Activated CD4-positive, alpha-beta T cell treated with anti-CD3 and anti-CD28 coated beads, Interleukin-2, amount 10 ng/mL, durations not matched to agents 7 days and 5 days (primary cell): Measurements from ENCODE around the gene FADS3. TPM values are rescaled to one million over a fixed set of nuclear protein-coding genes. Genes with fewer than 3 reads are reported as not detected.

Experiments
- CTCF ChIA-PET: fragments of 350-600 bp; sonication (Branson Sonifier 250); formaldehyde crosslinking; loops from one replicate; lab custom pipeline; 2021; ENCODE audit warnings: antibody characterized with exemption; lab: Charles Lee
- POLR2A ChIA-PET: fragments of 350-600 bp; sonication (Branson Sonifier 250); formaldehyde crosslinking; loops from one replicate; lab custom pipeline; 2021; ENCODE audit warnings: antibody characterized with exemption; lab: Charles Lee
- DNase-seq: peaks from one replicate; pipeline ENCODE4 v3.0.0-alpha.2; 2020
- H3K27ac Mint-ChIP-seq: one replicate; pipeline ENCODE4 v1.8.0; 2021; ENCODE audit warnings: mild to moderate bottlenecking, moderate library complexity, mixed read lengths
- H3K27me3 Mint-ChIP-seq: one replicate; pipeline ENCODE4 v1.8.0; 2021; ENCODE audit warnings: mixed read lengths
- H3K36me3 Mint-ChIP-seq: one replicate; pipeline ENCODE4 v1.8.0; 2021; ENCODE audit warnings: low read depth, mixed read lengths
- H3K4me1 Mint-ChIP-seq: one replicate; pipeline ENCODE4 v1.8.0; 2021; ENCODE audit warnings: mixed read lengths
- H3K4me3 Mint-ChIP-seq: one replicate; pipeline ENCODE4 v1.8.0; 2021; ENCODE audit warnings: mild to moderate bottlenecking, moderate library complexity, mixed read lengths
- H3K9me3 Mint-ChIP-seq: one replicate; pipeline ENCODE4 v1.8.0; 2021; ENCODE audit warnings: mixed read lengths
- total RNA-seq, 2 experiments: library from RNA; stranded (reverse); gene quantifications; one replicate each; pipeline ENCODE4 v1.2.3, GENCODE V29; 2021

FADS3 gene
- total RNA-seq, 2 experiments from 2014 or later, result 2.9 to 3.7 TPM

DNA sequence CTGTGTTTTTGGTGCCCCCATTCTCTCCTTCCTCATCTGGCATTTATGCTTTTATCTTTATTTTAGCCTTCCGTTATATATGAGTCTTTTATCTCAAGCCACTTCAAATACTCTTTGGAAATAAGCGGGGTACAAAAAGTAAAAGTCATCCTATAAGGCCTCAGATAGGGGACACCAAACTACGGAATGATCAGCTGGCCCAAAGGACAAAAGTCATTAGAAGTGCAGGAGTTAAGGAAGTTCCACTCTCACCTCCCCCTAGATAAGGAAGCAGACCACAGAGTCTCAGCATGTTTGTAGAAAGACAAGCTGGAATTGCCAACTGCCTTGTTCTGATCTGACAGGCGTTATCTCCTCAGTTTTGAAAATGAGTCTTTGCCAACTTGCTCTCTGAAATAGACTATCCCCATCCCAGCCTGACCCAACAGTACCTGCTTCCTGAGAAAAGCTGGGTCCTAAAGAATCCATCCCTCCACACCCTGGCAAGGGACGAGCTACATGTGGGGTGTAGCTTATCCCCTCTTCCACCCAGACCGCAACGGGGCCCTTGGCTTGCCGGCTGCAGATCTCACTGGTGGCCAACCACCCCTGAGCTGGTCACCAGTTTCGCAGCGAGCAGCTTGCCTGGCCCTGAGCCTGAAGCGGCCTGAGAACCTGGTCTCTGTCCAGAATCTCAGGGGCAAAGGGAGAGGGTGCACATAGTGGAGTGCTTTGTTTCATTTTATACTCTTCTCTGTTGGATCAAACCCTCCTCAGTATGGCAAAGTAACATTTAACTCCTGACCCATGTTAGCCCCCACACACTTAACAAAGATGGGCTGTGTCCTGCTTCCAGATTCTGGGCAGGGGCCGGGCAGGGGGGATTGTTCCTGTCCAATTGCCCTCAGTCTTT, 49.5 kb downstream of the FADS3 start:
- Mint-ChIP-seq H3K9me3 (no peaks in the 10 kb centered on the region), H3K4me3 (no peak overlapping the region), H3K27ac (no peak overlapping the region), H3K36me3 (peaks cover 56% of the 10 kb centered on the region), H3K4me1 (peaks cover 1% of the 10 kb centered on the region), H3K27me3 (no peaks in the 10 kb centered on the region)
- no peak for DNase-seq
- CTCF ChIA-PET, result interaction anchor here (0.9 to 1.0 kb wide), 3 partner anchors 13 to 57 kb away, joined by 3 to 4 read pairs (median 3); partner anchors contain the start of gene FADS2
- POLR2A ChIA-PET, result no interaction called here

DNA sequence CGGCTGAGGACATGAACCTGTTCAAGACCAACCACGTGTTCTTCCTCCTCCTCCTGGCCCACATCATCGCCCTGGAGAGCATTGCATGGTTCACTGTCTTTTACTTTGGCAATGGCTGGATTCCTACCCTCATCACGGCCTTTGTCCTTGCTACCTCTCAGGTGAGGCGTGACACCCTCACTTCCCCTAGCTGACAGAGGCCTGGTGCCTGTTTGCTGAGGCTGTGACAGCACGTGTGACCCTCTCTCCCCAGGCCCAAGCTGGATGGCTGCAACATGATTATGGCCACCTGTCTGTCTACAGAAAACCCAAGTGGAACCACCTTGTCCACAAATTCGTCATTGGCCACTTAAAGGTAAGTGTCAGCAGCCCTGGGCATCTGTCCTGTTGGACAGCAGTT, 51.0 kb downstream of the FADS3 start:
- no peak overlapping the region for H3K4me3 Mint-ChIP-seq
- H3K27me3 Mint-ChIP-seq, result no peaks in the 10 kb centered on the region
- H3K9me3 Mint-ChIP-seq, result no peaks in the 10 kb centered on the region
- H3K27ac Mint-ChIP-seq, result no peak overlapping the region
- H3K4me1 Mint-ChIP-seq, result peaks cover 12% of the 10 kb centered on the region
- no peak for DNase-seq
- ChIA-PET POLR2A (no interaction called here), CTCF (no interaction called here)
- peaks cover 50% of the 10 kb centered on the region for H3K36me3 Mint-ChIP-seq

DNA sequence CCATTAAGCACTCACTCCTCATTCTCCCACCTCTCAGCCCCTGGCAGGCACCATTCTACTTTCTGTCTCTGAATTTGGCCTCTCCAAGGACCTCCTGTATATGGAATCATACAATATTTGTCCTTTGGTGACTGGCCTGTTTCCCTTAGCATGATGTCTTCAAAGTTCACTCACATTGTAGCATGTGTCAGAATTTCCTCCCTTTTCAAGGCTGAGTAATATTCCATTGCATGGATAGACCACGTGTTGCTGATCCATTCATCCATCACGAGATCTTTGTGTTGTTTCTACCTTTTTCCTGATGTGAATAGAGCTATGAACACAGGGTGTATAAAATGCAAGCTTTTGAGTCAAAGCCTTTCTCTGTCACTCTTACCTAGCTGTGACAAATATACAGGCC, 51.6 kb downstream of the FADS3 start:
- POLR2A ChIA-PET, result no interaction called here
- Mint-ChIP-seq H3K4me3 (no peak overlapping the region), H3K36me3 (peaks cover 49% of the 10 kb centered on the region), H3K27me3 (no peaks in the 10 kb centered on the region), H3K27ac (no peak overlapping the region), H3K9me3 (no peaks in the 10 kb centered on the region), H3K4me1 (peaks cover 16% of the 10 kb centered on the region)
- DNase-seq, result no peak
- CTCF ChIA-PET, result no interaction called here

GRCh38 chr11:61838921-61839320, 52.4 kb downstream of the FADS3 start:
- ChIA-PET CTCF (interaction anchor here (1.0 kb wide), 1 partner anchor 11 kb away, joined by 3 read pairs; the partner anchor contains the start of gene FADS2), POLR2A (interaction anchor here (0.5 kb wide), 1 partner anchor 129 kb away, joined by 4 read pairs; the partner anchor contains the start of gene FTH1)
- peaks cover 55% of the 10 kb centered on the region for H3K36me3 Mint-ChIP-seq
- no peaks in the 10 kb centered on the region for H3K9me3 Mint-ChIP-seq
- peak overlapping the region; percentile 57 for H3K27ac Mint-ChIP-seq
- H3K27me3 Mint-ChIP-seq, result no peaks in the 10 kb centered on the region
- peaks cover 24% of the 10 kb centered on the region for H3K4me1 Mint-ChIP-seq
- H3K4me3 Mint-ChIP-seq, result no peak overlapping the region
- no peak for DNase-seq

DNA sequence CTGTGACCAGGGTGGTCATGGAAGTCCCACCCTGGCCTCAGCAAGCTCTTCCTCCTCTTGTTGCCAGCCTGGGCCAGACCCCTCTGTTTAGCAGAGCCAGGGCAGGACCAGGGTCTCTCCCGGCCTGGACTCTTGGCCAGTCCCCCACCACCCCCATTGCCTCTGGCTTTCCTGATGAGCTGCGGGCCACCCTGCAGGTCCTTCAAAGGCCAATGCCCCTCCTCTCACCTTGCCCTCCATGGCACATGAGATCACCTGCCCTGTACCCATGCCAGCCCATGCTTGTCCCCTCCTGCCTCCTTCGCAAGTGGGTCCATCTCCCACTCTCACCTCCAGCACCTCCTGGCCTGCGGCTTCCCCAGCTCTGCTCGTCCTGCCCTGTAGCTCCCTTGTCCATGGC, 52.8 kb downstream of the FADS3 start:
- no peak overlapping the region for H3K4me3 Mint-ChIP-seq
- H3K4me1 Mint-ChIP-seq, result peaks cover 29% of the 10 kb centered on the region
- peaks cover 59% of the 10 kb centered on the region for H3K36me3 Mint-ChIP-seq
- no peaks in the 10 kb centered on the region for H3K27me3 Mint-ChIP-seq
- no peaks in the 10 kb centered on the region for H3K9me3 Mint-ChIP-seq
- ChIA-PET POLR2A (interaction anchor here (0.5 kb wide), 1 partner anchor 129 kb away, joined by 4 read pairs; the partner anchor contains the start of gene FTH1), CTCF (interaction anchor here (1.0 kb wide), 1 partner anchor 10 kb away, joined by 3 read pairs; the partner anchor contains the start of gene FADS2)
- peak overlapping the region; percentile 57 for H3K27ac Mint-ChIP-seq
- no peak for DNase-seq

GRCh38 chr11:61837411-61838005, 53.8 kb downstream of the FADS3 start:
- POLR2A ChIA-PET, result no interaction called here
- CTCF ChIA-PET, result interaction anchor here (0.5 to 0.9 kb wide), 2 partner anchors 12 to 41 kb away, joined by 3 read pairs; no protein-coding TSS in a partner anchor

GRCh38 chr11:61836193-61836592, 55.2 kb downstream of the FADS3 start:
- H3K27me3 Mint-ChIP-seq, result no peaks in the 10 kb centered on the region
- ChIA-PET CTCF (no interaction called here), POLR2A (no interaction called here)
- peaks cover 48% of the 10 kb centered on the region for H3K36me3 Mint-ChIP-seq
- H3K27ac Mint-ChIP-seq, result peak overlapping the region; percentile 81
- no peak for DNase-seq
- no peaks in the 10 kb centered on the region for H3K9me3 Mint-ChIP-seq
- peaks cover 51% of the 10 kb centered on the region for H3K4me1 Mint-ChIP-seq
- no peak overlapping the region for H3K4me3 Mint-ChIP-seq

More at GRCh38 chr11:61837411-61838005, 53.8 kb downstream of the FADS3 start:
- Mint-ChIP-seq H3K4me1 (peaks cover 38% of the 10 kb centered on the region), H3K27ac (no peak overlapping the region), H3K4me3 (no peak overlapping the region), H3K27me3 (no peaks in the 10 kb centered on the region), H3K36me3 (peaks cover 57% of the 10 kb centered on the region), H3K9me3 (no peaks in the 10 kb centered on the region)
- DNase-seq, result no peak

- Mint-ChIP-seq H3K9me3 (no peaks in the 10 kb centered on the region), H3K27ac (peak overlapping the region; percentile 97), H3K27me3 (no peaks in the 10 kb centered on the region), H3K4me3 (peak overlapping the region; percentile 57), H3K36me3 (peaks cover 40% of the 10 kb centered on the region), H3K4me1 (peaks cover 65% of the 10 kb centered on the region)
- DNase-seq, result peak; percentile 82
- ChIA-PET POLR2A (interaction anchor here (1.5 kb wide), 1 partner anchor 19 kb away, joined by 6 read pairs; no protein-coding TSS in a partner anchor), CTCF (interaction anchor here (0.7 to 2.2 kb wide), 7 partner anchors 10 to 429 kb away, joined by 3 to 9 read pairs (median 3); partner anchors contain the start of genes FEN1 and TMEM258)
Observed at GRCh38 chr11:61834278-61835048, 56.9 kb downstream of the FADS3 start.

DNA sequence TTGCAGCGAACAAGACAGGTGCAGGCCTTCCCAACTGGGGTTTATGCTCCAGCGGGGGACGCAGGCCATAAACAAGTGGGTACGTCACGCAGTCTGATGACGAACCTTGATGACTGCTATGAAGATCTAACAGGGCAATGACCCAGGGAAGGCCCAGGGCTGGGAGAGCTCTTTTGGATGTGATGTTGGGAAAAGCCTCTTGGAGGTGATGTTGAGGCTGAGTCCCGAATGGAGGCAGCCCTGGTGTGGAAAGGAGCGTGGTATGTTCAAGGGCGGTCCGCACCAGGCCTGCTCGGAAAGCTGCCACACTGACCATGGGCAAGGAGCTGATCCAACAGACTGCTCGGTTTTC, 57.4 kb downstream of the FADS3 start:
- no peaks in the 10 kb centered on the region for H3K9me3 Mint-ChIP-seq
- H3K27me3 Mint-ChIP-seq, result no peaks in the 10 kb centered on the region
- no peak for DNase-seq
- peaks cover 69% of the 10 kb centered on the region for H3K4me1 Mint-ChIP-seq
- peak overlapping the region; percentile 35 for H3K4me3 Mint-ChIP-seq
- ChIA-PET CTCF (interaction anchor here (1.1 to 2.2 kb wide), 5 partner anchors 16 to 274 kb away, joined by 3 to 9 read pairs (median 4); no protein-coding TSS in a partner anchor), POLR2A (interaction anchor here (1.5 kb wide), 1 partner anchor 19 kb away, joined by 6 read pairs; no protein-coding TSS in a partner anchor)
- peaks cover 36% of the 10 kb centered on the region for H3K36me3 Mint-ChIP-seq
- peak overlapping the region; percentile 97 for H3K27ac Mint-ChIP-seq

DNA sequence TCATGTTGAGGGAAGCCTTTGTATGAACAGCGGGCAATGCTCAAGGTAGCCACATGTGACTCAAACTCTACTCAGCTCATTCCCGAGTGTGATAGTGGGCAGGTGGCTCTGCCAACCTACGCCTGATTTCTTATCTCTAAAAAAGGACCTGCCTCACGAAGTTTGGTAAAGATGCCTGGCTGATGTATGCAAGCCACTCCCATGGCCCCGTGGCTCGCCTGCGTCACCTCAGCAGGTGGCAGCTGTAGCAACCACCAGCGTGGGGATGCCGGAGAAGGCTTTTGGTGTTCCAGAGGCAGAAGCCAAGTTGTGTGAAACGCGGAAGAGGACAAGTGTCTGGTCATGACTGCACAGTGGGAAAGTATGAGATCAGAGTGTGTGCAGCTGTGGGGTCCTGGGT, 57.9 kb downstream of the FADS3 start:
- H3K27me3 Mint-ChIP-seq, result no peaks in the 10 kb centered on the region
- ChIA-PET CTCF (interaction anchor here (1.1 to 2.2 kb wide), 5 partner anchors 16 to 275 kb away, joined by 3 to 9 read pairs (median 4); no protein-coding TSS in a partner anchor), POLR2A (no interaction called here)
- peak; percentile 25 for DNase-seq
- H3K27ac Mint-ChIP-seq, result peak overlapping the region; percentile 97
- H3K9me3 Mint-ChIP-seq, result no peaks in the 10 kb centered on the region
- H3K4me3 Mint-ChIP-seq, result no peak overlapping the region
- peaks cover 69% of the 10 kb centered on the region for H3K4me1 Mint-ChIP-seq
- H3K36me3 Mint-ChIP-seq, result peaks cover 31% of the 10 kb centered on the region

DNA sequence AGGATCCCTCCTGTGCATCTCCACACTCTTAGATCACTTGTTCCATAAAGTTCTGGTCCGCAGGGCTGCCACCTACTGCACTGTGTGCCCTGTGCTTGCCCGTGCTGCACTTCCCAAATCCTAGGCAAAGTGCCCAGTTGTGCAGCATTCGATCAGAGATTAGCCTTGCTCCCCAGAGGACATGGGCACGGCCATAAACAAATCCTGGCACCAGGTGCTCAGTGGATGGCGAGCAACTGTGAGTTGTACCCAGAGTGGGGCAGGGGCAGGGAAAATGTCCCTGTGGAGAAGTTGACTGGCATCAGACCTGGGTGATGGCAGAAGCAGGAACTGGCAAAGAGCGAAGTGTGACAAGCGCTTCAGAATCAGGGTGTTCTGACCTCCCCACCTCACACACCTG, 58.6 kb downstream of the FADS3 start:
- ChIA-PET CTCF (interaction anchor here (1.2 kb wide), 1 partner anchor 20 kb away, joined by 3 read pairs; no protein-coding TSS in a partner anchor), POLR2A (no interaction called here)
- H3K9me3 Mint-ChIP-seq, result no peaks in the 10 kb centered on the region
- no peaks in the 10 kb centered on the region for H3K27me3 Mint-ChIP-seq
- H3K27ac Mint-ChIP-seq, result peak overlapping the region; percentile 97
- no peak overlapping the region for H3K4me3 Mint-ChIP-seq
- no peak for DNase-seq
- H3K4me1 Mint-ChIP-seq, result peaks cover 69% of the 10 kb centered on the region
- peaks cover 26% of the 10 kb centered on the region for H3K36me3 Mint-ChIP-seq

GRCh38 chr11:61832207-61832606, 59.1 kb downstream of the FADS3 start:
- Mint-ChIP-seq H3K4me3 (no peak overlapping the region), H3K36me3 (peaks cover 25% of the 10 kb centered on the region), H3K27ac (peak overlapping the region; percentile 72), H3K4me1 (peaks cover 70% of the 10 kb centered on the region), H3K27me3 (peaks cover 1% of the 10 kb centered on the region), H3K9me3 (no peaks in the 10 kb centered on the region)
- DNase-seq, result no peak
- ChIA-PET POLR2A (no interaction called here), CTCF (interaction anchor here (1.1 kb wide), 1 partner anchor 39 kb away, joined by 4 read pairs; no protein-coding TSS in a partner anchor)
